Mesenchymal stem cell (in vitro differentiated cells and primary cell): Measurements from ENCODE around the gene SCLY.

Experiments used
- DNase-seq: peaks from one replicate; pipeline ENCODE4 v3.0.0-alpha.2; 2013
- H2AFZ ChIP-seq: one replicate; pipeline ENCODE4 v1.6.1; 2013; ENCODE audit warnings: low read depth, mild to moderate bottlenecking, control low read depth, inconsistent platforms, low read length, moderate library complexity
- H2AK5ac ChIP-seq: 2 replicates; pipeline ENCODE4 v1.6.1; 2013; ENCODE audit warnings: low read length, moderate library complexity, mild to moderate bottlenecking, inconsistent platforms; ENCODE audit not compliant: severe bottlenecking
- H2BK120ac ChIP-seq: one replicate; pipeline ENCODE4 v1.6.1; 2013; ENCODE audit warnings: low read depth, mild to moderate bottlenecking, inconsistent platforms, low read length, moderate library complexity
- H2BK12ac ChIP-seq, 2 experiments: one replicate each; pipeline ENCODE4 v1.6.1; 2013; ENCODE audit warnings: inconsistent platforms in 2 of 2, low read length in 2 of 2, mild to moderate bottlenecking in 2 of 2, moderate library complexity in 2 of 2, control low read depth in 1 of 2
- H2BK15ac ChIP-seq: one replicate; pipeline ENCODE4 v1.6.1; 2013; ENCODE audit warnings: mild to moderate bottlenecking, low read depth, inconsistent platforms; ENCODE audit not compliant: poor library complexity, severe bottlenecking
- H2BK5ac ChIP-seq: 2 replicates; pipeline ENCODE4 v1.6.1; 2013; ENCODE audit warnings: low read depth, mild to moderate bottlenecking, low read length, control low read depth, inconsistent platforms; ENCODE audit not compliant: poor library complexity, severe bottlenecking
- H3K14ac ChIP-seq, 2 experiments: one replicate each; pipeline ENCODE4 v1.6.1; 2013; ENCODE audit warnings: inconsistent platforms in 2 of 2, low read length in 2 of 2, control low read depth in 1 of 2, mild to moderate bottlenecking in 1 of 2, moderate library complexity in 1 of 2
- H3K18ac ChIP-seq, 2 experiments: one replicate each; pipeline ENCODE4 v1.6.1; 2013; ENCODE audit warnings: inconsistent platforms in 2 of 2, low read length in 2 of 2, control low read depth in 1 of 2, low read depth in 1 of 2, mild to moderate bottlenecking in 1 of 2
- H3K23ac ChIP-seq, 2 experiments: one replicate each; pipeline ENCODE4 v1.6.1; 2013; ENCODE audit warnings: inconsistent platforms in 2 of 2, low read length in 2 of 2, mild to moderate bottlenecking in 2 of 2, moderate library complexity in 2 of 2, control low read depth in 1 of 2
- H3K27ac ChIP-seq: 2 replicates; pipeline ENCODE4 v1.5.1; 2013; ENCODE audit warnings: mild to moderate bottlenecking, moderate library complexity, low read length, control low read depth, inconsistent platforms; ENCODE audit not compliant: poor library complexity, severe bottlenecking
- H3K27me3 ChIP-seq, 2 experiments: 2 replicates each; pipeline versions ENCODE4 v1.6.1 to v1.7.0; 2013; ENCODE audit warnings: low read length in 2 of 2, mild to moderate bottlenecking in 2 of 2, moderate library complexity in 2 of 2, control low read depth in 1 of 2, inconsistent platforms in 1 of 2; ENCODE audit not compliant: control insufficient read depth in 1 of 2, insufficient read depth in 1 of 2
- H3K36me3 ChIP-seq, 2 experiments: 2 replicates each; pipeline versions ENCODE4 v1.6.1 to v1.7.0; 2013; ENCODE audit warnings: low read length in 2 of 2, control low read depth in 1 of 2, inconsistent platforms in 1 of 2, low read depth in 1 of 2, mild to moderate bottlenecking in 1 of 2; ENCODE audit not compliant: insufficient read depth in 2 of 2, control insufficient read depth in 1 of 2
- H3K4ac ChIP-seq, 2 experiments: one replicate each; pipeline ENCODE4 v1.6.1; 2013; ENCODE audit warnings: inconsistent platforms in 2 of 2, low read length in 2 of 2, mild to moderate bottlenecking in 2 of 2, moderate library complexity in 2 of 2, control low read depth in 1 of 2, low read depth in 1 of 2
- H3K4me1 ChIP-seq: 2 replicates; pipeline ENCODE4 v1.6.1; 2013; ENCODE audit warnings: low read depth, low read length, control low read depth; ENCODE audit not compliant: control insufficient read depth, insufficient read depth
- H3K4me2 ChIP-seq: 2 replicates; pipeline ENCODE4 v1.6.1; 2013; ENCODE audit warnings: low read length, mild to moderate bottlenecking, inconsistent platforms; ENCODE audit not compliant: poor library complexity, severe bottlenecking
- H3K4me3 ChIP-seq, 2 experiments: 2 replicates each; pipeline versions ENCODE4 v1.5.1 to v1.7.0; 2013; ENCODE audit warnings: low read length in 2 of 2, mild to moderate bottlenecking in 2 of 2, control low read depth in 1 of 2, low read depth in 1 of 2; ENCODE audit not compliant: insufficient read depth in 1 of 2
- H3K79me1 ChIP-seq: replicated peaks from 2 replicates; pipeline ENCODE4 v1.6.1; 2013; ENCODE audit warnings: mild to moderate bottlenecking, control low read depth, low read length, inconsistent platforms; ENCODE audit not compliant: poor library complexity, severe bottlenecking
- H3K9ac ChIP-seq: 2 replicates; pipeline ENCODE4 v1.7.0; 2013; ENCODE audit warnings: mild to moderate bottlenecking, low read length, moderate library complexity
- H3K9me3 ChIP-seq: 2 replicates; pipeline ENCODE4 v1.7.0; 2013; ENCODE audit warnings: mild to moderate bottlenecking, low read length; ENCODE audit not compliant: control insufficient read depth
- H4K8ac ChIP-seq: one replicate; pipeline ENCODE4 v1.6.1; 2013; ENCODE audit warnings: inconsistent platforms, mild to moderate bottlenecking, low read length, moderate library complexity
- H4K91ac ChIP-seq: one replicate; pipeline ENCODE4 v1.6.1; 2013; ENCODE audit warnings: mild to moderate bottlenecking, low read length, inconsistent platforms
- WGBS: methylation state at CpG from one replicate; pipeline ENCODE4 v1.1.7; 2013; ENCODE audit warnings: mixed read lengths; 5-methylcytosine and 5-hydroxymethylcytosine counted together

The SCLY gene

GRCh38 chr2:238100821-238101771, 40.3 kb downstream of the SCLY start:
- H3K9ac ChIP-seq = no peak overlapping the region
- peaks cover 43% of the 10 kb centered on the region for H3K4me1 ChIP-seq
- no peak overlapping the region for H3K14ac ChIP-seq
- H2AFZ ChIP-seq = no peak overlapping the region
- no peaks in the 10 kb centered on the region for H3K9me3 ChIP-seq
- H3K4me3 ChIP-seq = no peak overlapping the region
- H2BK120ac ChIP-seq = no peak overlapping the region
- H3K36me3 ChIP-seq = peaks cover 0 to 8% of the 10 kb centered on the region in 2 experiments
- H3K27ac ChIP-seq = no peak overlapping the region
- H3K4ac ChIP-seq = no peak overlapping the region
- H3K23ac ChIP-seq = no peak overlapping the region
- H4K8ac ChIP-seq = no peak overlapping the region
- H3K27me3 ChIP-seq = peaks cover 9 to 18% of the 10 kb centered on the region in 2 experiments
- H2BK15ac ChIP-seq = no peak overlapping the region
- WGBS = 86% methylated on average over 27 of the region's 28 CpGs
- no peak overlapping the region for H2AK5ac ChIP-seq
- no peak overlapping the region for H3K4me2 ChIP-seq
- no peak overlapping the region for H4K91ac ChIP-seq
- no peaks in the 10 kb centered on the region for H3K79me1 ChIP-seq
- no peak overlapping the region for H2BK12ac ChIP-seq
- DNase-seq = no peak
- no peak overlapping the region for H3K18ac ChIP-seq
- no peak overlapping the region for H2BK5ac ChIP-seq

DNA sequence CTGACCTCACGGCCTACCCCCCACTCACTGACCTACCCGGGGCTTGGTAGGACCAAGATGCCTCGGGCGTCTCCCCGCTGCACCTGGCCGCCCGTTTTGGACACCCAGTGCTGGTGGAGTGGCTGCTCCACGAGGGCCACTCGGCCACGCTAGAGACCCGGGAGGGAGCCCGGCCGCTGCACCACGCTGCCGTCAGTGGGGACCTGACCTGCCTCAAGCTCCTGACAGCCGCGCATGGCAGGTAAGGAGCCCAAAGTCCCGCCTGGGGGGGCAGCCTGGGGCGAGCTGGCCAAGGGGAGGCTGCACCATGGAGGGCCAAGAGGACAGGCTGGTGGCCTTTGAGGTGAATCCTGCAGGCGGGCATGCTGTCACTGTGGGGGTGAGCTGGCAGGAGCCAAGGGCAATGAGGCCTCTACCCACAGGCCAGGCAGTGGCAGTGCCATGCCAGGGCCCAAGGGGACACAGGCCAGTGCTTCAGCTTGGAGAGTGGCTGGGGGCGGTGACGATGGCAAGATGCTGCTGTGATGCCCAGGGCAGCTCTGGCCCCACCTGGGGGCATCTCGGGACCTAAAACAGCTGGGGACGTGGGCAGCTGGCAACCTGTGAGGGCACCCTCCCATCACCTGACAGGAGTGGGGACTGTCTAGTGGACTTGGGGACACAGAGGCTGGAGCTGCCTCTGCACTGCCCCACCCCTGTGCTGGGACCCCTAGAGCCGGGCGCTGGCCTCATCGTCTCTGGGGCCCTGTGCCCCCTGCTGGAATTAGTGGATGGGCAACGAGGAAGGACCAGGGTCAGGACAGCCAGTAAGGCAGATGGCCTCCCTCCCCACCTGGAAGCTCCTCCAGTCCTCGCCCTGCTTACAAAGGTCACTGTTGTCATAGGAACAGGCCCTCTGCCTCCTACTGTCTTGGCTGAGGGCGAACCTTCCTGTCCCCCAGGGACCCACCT, 41.4 kb downstream of the SCLY start:
- Histone ChIP-seq H3K18ac (no peak overlapping the region), H2BK12ac (no peak overlapping the region), H2AFZ (no peak overlapping the region), H3K36me3 (peaks cover 0 to 8% of the 10 kb centered on the region in 2 experiments), H3K4me2 (no peak overlapping the region), H3K4me3 (no peak overlapping the region), H3K14ac (peak overlapping the region in 1 of 2 experiments; percentile 26), H3K9ac (no peak overlapping the region), H2BK120ac (no peak overlapping the region), H3K9me3 (no peaks in the 10 kb centered on the region), H3K4ac (no peak overlapping the region), H3K79me1 (no peaks in the 10 kb centered on the region), H4K91ac (no peak overlapping the region), H2BK15ac (no peak overlapping the region), H3K27me3 (peaks cover 13 to 21% of the 10 kb centered on the region in 2 experiments), H4K8ac (no peak overlapping the region), H3K4me1 (peaks cover 38% of the 10 kb centered on the region), H2BK5ac (no peak overlapping the region), H3K23ac (no peak overlapping the region), H2AK5ac (no peak overlapping the region), H3K27ac (no peak overlapping the region)
- DNase-seq = no peak
- WGBS = 90% methylated on average over 30 of the region's 30 CpGs

DNA sequence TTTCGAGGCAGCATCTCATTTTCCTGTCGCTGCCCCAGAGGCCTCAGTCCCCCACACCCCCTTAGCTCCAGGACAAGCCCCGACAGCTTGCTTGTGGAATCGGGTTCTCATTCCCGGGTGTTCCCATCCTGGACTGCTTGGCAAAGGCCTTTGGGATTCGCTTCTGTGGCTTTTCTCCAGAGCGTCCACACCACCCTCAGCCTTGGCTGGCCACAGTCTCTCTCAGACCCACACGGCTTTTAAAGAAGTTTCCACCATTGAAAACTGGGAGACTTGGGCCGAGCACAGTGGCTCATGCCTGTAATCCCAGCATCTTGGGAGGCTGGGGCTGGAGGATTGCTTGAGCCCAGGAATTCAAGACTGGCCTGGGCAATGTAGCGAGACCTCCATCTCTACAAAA, 42.1 kb downstream of the SCLY start:
- Histone ChIP-seq H3K36me3 (peaks cover 0 to 8% of the 10 kb centered on the region in 2 experiments), H3K4me3 (no peak overlapping the region), H3K9me3 (no peaks in the 10 kb centered on the region), H3K23ac (no peak overlapping the region), H3K79me1 (no peaks in the 10 kb centered on the region), H2BK15ac (no peak overlapping the region), H2BK120ac (no peak overlapping the region), H3K9ac (no peak overlapping the region), H3K4me2 (no peak overlapping the region), H2AK5ac (no peak overlapping the region), H4K8ac (no peak overlapping the region), H4K91ac (no peak overlapping the region), H3K4ac (no peak overlapping the region), H3K27ac (no peak overlapping the region), H2BK5ac (no peak overlapping the region), H3K18ac (no peak overlapping the region), H3K4me1 (peaks cover 36% of the 10 kb centered on the region), H2BK12ac (no peak overlapping the region), H2AFZ (no peak overlapping the region), H3K27me3 (peaks cover 13 to 27% of the 10 kb centered on the region in 2 experiments), H3K14ac (no peak overlapping the region)
- no peak for DNase-seq
- 82% methylated on average over 10 of the region's 10 CpGs for WGBS
